ENCODE data around the gene MICAL1. TPM values are rescaled to one million over a fixed set of nuclear protein-coding genes. Genes with fewer than 3 reads are reported as not detected.

Gene MICAL1
- total and polyA plus RNA-seq, 2 donors (not counting 3 experiments of a cell fraction or from before 2014, with no cell fraction given): 36.5 to 39.4 TPM

GRCh38 chr6:109396046-109396718 is 59.4 kb downstream of the MICAL1 start:
- intact Hi-C loops (cut with micrococcal nuclease): no loop called here
- no peak for TF ChIP-seq POLR2A (IDR thresholded peaks at IDR 0.05; ENCODE audit: low read depth, low read length)
- TF ChIP-seq MYC (IDR thresholded peaks at IDR 0.05; ENCODE audit: low read depth, low read length): no peak
- TF ChIP-seq GATA2 (IDR thresholded peaks at IDR 0.05; ENCODE audit: insufficient read depth, insufficient read length, low read depth, low read length): no peak
- TF ChIP-seq JUN (IDR thresholded peaks at IDR 0.05; ENCODE audit: borderline replicate concordance, insufficient read depth, insufficient read length, low read depth): no peak
- no peak for TF ChIP-seq POLR2AphosphoS5 (IDR thresholded peaks at IDR 0.05; ENCODE audit: insufficient read depth, low read depth, low read length)
- no peak for TF ChIP-seq EZH2 (IDR thresholded peaks at IDR 0.05; ENCODE audit: borderline replicate concordance, low read depth, low read length, severe bottlenecking)
- no peak for TF ChIP-seq MAX (IDR thresholded peaks at IDR 0.05; ENCODE audit: insufficient read depth, insufficient read length)
- no peak for TF ChIP-seq CTCF (IDR thresholded peaks at IDR 0.05; ENCODE audit: extremely low read depth in 1 of 2, insufficient read depth in 1 of 2, low read depth in 1 of 2, low read length in 2 of 2)
- no peak for TF ChIP-seq FOS (IDR thresholded peaks at IDR 0.05; ENCODE audit: borderline replicate concordance, insufficient read depth, low read length)
- CTCF ChIA-PET: interaction anchor here (0.6 to 3.1 kb wide), 3 partner anchors 12 to 320 kb away, joined by 3 to 41 read pairs (median 6); no protein-coding TSS in a partner anchor
- Histone ChIP-seq H2AFZ (ENCODE audit: low read depth, low read length) (no peak overlapping the region), H3K9me1 (replicated peaks; ENCODE audit: control insufficient read depth, extremely low read depth, insufficient read depth, low read length) (no peaks in the 10 kb centered on the region), H3K4me3 (replicated peaks in 1 of 3; ENCODE audit: insufficient read depth in 1 of 3, low read depth in 1 of 3, low read length in 3 of 3) (no peak overlapping the region), H3K27me3 (ENCODE audit: control insufficient read depth in 2 of 2, insufficient read depth in 2 of 2, low read length in 2 of 2) (peaks cover 0 to 4% of the 10 kb centered on the region in 2 experiments), H3K79me2 (ENCODE audit: control insufficient read depth, insufficient read depth, low read length) (no peaks in the 10 kb centered on the region), H3K36me3 (ENCODE audit: control insufficient read depth in 2 of 2, extremely low read depth in 1 of 2, insufficient read depth in 2 of 2, low read length in 2 of 2) (no peaks in the 10 kb centered on the region), H3K9me3 (replicated peaks; ENCODE audit: control insufficient read depth, insufficient read depth, low read length) (no peaks in the 10 kb centered on the region), H3K27ac (ENCODE audit: insufficient read depth, low read depth, low read length) (no peak overlapping the region), H3K4me2 (ENCODE audit: insufficient read depth, low read length) (no peak overlapping the region), H3K9ac (replicated peaks; ENCODE audit: extremely low read depth, insufficient read depth, low read length) (no peak overlapping the region), H3K4me1 (ENCODE audit: control insufficient read depth, extremely low read depth, insufficient read depth, low read length) (no peaks in the 10 kb centered on the region), H4K20me1 (replicated peaks; ENCODE audit: control insufficient read depth, extremely low read depth, insufficient read depth, low read length) (no peaks in the 10 kb centered on the region)
- dilution Hi-C loops (cut with MboI; ENCODE audit: extremely low pct_ligation_motif_present, low sequenced_read_pairs): no loop called here
- no peak for FAIRE-seq
- BruUV-seq (replicated peaks): no TSS peak
- POLR2A ChIA-PET: no interaction called here
- DNase-seq (ENCODE audit: low read depth, low spot score): no peak

Other genes starting within 250 kb of the MICAL1 start
- 162 and 172 TPM in 2 replicates for gene CD164, start 73.3 kb downstream of the MICAL1 start, total RNA-seq
- gene CD164, start 73.3 kb downstream of the MICAL1 start, polyA plus RNA-seq: 116 and 129 TPM in 2 replicates
- 0.25 and 0.33 TPM in 2 replicates for gene PPIL6, start 15.1 kb downstream of the MICAL1 start, total RNA-seq
- 0.11 and 0.25 TPM in 2 replicates for gene PPIL6, start 15.1 kb downstream of the MICAL1 start, polyA plus RNA-seq
- 6.9 and 8.5 TPM in 2 replicates for gene SMPD2, start 15.0 kb downstream of the MICAL1 start, total RNA-seq
- 10.0 and 11.5 TPM in 2 replicates for gene SMPD2, start 15.0 kb downstream of the MICAL1 start, polyA plus RNA-seq
- 6.2 and 6.4 TPM in 2 replicates for gene ZBTB24, start 27.4 kb upstream of the MICAL1 start, total RNA-seq
- 1.9 TPM in 2 replicates for gene ZBTB24, start 27.4 kb upstream of the MICAL1 start, polyA plus RNA-seq
- gene AK9, start 235.4 kb upstream of the MICAL1 start, total RNA-seq: 3.2 and 4.0 TPM in 2 replicates
- gene AK9, start 235.4 kb upstream of the MICAL1 start, polyA plus RNA-seq: 1.2 and 1.4 TPM in 2 replicates
- gene FIG4, start 235.5 kb upstream of the MICAL1 start, total RNA-seq: 11.5 and 12.2 TPM in 2 replicates
- gene FIG4, start 235.5 kb upstream of the MICAL1 start, polyA plus RNA-seq: 5.7 and 7.9 TPM in 2 replicates